ENCODE data around the gene HTR2A.

DNA sequence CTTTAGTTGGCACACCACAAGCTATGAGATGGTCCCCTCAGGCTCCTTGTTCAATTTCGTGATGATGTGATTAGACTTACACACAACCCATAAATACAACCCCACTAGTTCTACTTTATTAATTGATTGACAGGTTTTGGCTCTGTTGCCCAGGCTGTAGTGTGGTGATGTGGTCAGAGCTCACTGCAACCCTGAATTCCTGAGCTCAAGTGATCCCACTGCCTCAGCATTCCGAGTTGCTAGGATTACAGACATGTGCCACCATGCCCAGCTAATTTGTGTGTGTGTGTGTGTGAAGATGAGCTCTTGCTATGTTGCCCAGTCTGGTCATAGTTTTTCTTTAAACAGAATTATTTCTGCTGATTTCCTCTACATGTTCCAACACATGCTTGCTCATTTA lies 17.5 kb upstream of the HTR2A start:
- TF ChIP-seq, protein P1, sequence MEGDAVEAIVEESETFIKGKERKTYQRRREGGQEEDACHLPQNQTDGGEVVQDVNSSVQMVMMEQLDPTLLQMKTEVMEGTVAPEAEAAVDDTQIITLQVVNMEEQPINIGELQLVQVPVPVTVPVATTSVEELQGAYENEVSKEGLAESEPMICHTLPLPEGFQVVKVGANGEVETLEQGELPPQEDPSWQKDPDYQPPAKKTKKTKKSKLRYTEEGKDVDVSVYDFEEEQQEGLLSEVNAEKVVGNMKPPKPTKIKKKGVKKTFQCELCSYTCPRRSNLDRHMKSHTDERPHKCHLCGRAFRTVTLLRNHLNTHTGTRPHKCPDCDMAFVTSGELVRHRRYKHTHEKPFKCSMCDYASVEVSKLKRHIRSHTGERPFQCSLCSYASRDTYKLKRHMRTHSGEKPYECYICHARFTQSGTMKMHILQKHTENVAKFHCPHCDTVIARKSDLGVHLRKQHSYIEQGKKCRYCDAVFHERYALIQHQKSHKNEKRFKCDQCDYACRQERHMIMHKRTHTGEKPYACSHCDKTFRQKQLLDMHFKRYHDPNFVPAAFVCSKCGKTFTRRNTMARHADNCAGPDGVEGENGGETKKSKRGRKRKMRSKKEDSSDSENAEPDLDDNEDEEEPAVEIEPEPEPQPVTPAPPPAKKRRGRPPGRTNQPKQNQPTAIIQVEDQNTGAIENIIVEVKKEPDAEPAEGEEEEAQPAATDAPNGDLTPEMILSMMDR (IDR thresholded peaks at IDR 0.05): no peak
- no peak for TF ChIP-seq POLR2A (IDR thresholded peaks at IDR 0.05)
